Fibroblast of the conjunctiva (primary cell): Measurements from ENCODE around the gene EPS15.
A peak's percentile ranks its signal among the peaks of the same experiment; 100 is the strongest.
"Not testable (repeated sequence)": the region's sequence is repeated elsewhere in the genome, so short reads cannot be mapped to it uniquely, and the experiment has no call there.

ENCODE experiments used
- DNase-seq: peaks from one replicate; pipeline ENCODE4 v3.0.0-alpha.2; 2010; ENCODE audit warnings: low read depth

The EPS15 gene

GRCh38 chr1:51519048-51519864, at the start of gene EPS15:
Gene EPS15, minus strand, starts transcription at chr1:51519266. Its CDS starts 35 bp downstream, at chr1:51519231.
- DNase-seq = peak; percentile 67

- no peak for DNase-seq
Observed at GRCh38 chr1:51568231-51568935, 49.3 kb upstream of the EPS15 start.

DNA sequence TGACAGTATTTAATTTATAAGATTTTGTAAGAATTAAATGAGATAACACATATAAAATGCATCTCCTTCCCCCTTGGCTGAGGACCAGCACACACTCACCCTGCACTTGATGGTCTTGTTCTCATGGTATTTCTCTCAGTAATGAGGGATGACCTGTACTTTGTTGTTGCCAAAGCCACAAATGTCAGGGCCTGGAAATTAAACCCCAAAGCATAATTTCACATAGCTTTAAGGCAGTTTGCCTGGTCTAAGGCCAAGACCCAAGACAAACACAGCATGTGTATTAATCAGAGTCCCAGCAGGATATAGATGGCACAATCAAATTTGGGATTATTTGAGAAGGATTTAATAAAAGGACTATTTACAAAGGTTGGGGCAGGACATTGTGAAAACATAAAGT, 48.6 kb upstream of the EPS15 start:
- peak; percentile 26 for DNase-seq

DNA sequence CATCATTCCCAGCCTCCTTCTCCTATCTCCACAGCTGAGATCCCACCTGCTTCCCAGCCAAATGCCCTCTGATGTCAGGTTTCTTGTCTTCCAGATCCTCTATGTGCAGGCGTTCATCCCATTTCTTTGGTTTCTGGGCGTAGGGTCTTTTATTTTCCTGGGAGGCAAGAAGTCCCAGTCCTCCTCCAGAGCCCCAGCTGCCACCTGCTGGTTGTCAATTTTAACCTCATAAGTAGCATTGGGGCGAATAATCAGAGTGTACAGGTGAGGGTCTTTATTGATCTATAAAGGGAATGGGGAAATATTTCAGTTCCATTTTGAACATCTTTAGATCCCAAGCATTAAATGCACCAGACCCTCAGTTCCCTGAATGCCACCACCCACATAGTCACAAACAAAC, 47.2 kb upstream of the EPS15 start:
- DNase-seq = no peak

DNA sequence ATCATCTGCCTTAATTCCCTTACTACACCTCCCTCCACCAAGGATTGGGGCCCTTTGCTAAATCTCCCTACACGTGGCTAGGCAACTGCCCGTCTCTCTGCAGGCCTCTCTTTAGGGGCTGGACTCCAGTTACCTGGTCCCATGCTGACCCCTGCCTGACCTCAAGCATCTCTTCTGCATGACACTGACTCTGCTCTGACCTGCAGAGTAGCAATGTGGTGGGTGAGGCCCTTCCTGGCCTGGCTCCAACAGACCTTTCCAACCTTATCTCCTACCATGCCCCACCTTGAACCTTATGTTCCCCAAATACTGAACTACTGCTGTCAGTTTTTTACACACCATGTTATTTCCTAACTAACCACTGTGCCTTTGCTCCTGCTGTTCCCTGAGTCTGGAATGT, 45.9 kb upstream of the EPS15 start:
- DNase-seq = no peak

DNA sequence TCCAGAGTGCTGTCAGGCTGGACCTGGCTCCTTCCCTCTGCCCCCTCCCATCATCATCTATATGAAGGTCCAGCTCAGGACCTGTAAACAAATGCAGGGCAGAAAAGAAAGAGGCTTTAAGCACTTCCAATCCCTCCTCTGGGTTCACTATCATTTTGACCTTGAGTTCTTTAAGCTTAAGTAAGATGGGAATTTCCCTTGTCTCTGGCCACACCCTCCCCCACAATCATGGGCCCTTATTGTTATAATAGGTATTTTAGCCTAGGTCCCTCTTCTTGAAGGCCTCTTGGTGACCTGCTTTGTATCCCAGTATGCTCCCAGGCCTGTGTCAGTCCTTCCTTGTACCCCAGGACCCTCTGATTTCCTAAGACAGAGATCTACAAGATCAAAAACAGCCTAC, 45.1 kb upstream of the EPS15 start:
- DNase-seq = peak; percentile 9

- no peak for DNase-seq
Observed at GRCh38 chr1:51561702-51562101, 42.6 kb upstream of the EPS15 start.

DNA sequence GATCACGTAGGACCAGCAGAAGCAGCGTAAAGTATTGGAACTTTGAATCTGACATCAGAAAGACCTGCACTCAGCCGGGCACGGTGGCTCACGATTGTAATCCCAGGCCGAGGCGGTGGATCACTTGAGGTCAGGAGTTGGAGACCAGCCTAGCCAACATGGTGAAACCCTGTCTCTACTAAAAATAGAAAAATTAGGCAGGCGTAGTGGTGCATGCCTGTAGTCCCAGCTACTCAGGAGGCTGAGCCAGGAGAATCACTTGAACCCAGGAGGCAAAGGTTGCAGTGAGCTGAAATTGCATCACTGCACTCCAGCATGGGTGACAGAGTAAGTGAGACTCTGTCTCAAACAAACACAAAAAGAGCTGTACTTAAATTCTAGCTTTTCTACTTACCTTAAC, 41.8 kb upstream of the EPS15 start:
- DNase-seq = not testable (repeated sequence)

DNA sequence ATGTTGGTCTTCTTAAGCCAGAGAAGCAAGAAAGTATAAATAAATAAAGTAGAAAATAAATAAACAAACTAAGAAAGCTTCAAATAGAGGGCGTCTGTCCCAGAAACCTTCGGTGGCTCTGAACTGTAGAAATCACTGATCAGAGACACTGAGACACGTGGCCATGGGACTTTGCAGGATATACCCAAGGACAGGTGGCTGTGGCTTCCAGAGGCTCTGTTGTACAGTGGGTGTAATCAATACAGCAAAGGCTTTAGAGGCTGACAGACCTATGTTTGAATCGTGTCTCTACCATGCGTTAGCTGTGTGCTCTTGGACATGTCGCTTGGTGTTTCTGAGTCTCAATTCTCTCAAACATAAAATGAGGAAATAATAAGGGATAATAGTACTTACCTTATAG, 41.0 kb upstream of the EPS15 start:
- no peak for DNase-seq

GRCh38 chr1:51559501-51559900, 40.4 kb upstream of the EPS15 start:
- no peak for DNase-seq

- no peak for DNase-seq
Observed at GRCh38 chr1:51559064-51559500, 40.0 kb upstream of the EPS15 start.

GRCh38 chr1:51558375-51558924, 39.4 kb upstream of the EPS15 start:
- no peak for DNase-seq

GRCh38 chr1:51557168-51557567, 38.1 kb upstream of the EPS15 start:
- DNase-seq = no peak

DNA sequence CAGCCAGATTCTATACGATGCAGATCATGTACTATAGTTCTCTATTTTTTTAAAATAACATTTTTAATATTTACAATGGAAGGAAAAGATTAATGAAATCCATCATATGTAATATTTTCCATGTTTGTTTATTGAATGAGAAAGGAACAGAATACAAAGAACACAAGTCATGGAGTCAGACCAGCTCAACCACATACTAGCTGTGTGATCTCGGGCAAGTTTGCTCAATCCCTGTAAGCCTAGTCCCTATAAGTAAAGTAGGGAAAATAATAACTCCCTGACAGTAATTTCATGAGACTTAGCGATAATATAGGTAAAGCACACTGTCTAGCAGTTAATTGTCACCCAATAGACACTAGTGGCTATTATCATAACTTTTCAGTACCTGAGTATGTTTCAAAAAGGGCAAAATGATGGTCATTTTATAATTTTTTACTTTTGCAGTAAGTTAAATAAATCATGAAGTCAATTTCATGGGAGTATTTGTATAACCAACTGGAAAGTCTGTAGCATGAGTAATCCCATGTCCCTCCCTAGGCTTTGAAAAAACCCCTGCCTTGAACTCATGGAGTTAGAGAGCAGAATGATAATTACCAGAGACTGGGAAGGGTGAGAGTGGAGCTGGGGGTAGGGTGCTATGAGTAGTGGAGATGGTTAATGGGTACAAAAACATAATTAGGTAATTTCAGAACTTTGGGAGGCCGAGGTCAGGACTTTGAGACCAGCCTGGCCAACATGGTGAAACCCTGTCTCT, 37.0 kb upstream of the EPS15 start:
- no peak for DNase-seq

DNA sequence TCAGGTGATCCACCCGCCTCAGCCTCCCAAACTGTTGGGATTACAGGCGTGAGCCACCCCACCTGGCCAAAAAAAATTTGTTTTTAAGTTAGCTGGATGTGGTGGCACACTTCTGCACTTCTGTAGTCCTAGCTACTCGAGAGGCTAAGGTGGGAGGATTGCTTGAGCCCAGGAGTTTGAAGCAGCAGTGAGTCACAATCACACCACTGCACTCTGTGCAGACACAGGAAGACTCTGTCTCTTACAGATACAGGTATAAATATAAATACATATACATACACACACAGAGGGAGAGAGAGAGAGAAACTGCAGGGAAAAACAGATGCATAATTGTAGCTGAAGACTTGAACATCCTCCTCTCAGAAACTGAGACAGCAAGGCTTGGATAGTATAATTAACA, 34.8 kb upstream of the EPS15 start:
- no peak for DNase-seq

DNA sequence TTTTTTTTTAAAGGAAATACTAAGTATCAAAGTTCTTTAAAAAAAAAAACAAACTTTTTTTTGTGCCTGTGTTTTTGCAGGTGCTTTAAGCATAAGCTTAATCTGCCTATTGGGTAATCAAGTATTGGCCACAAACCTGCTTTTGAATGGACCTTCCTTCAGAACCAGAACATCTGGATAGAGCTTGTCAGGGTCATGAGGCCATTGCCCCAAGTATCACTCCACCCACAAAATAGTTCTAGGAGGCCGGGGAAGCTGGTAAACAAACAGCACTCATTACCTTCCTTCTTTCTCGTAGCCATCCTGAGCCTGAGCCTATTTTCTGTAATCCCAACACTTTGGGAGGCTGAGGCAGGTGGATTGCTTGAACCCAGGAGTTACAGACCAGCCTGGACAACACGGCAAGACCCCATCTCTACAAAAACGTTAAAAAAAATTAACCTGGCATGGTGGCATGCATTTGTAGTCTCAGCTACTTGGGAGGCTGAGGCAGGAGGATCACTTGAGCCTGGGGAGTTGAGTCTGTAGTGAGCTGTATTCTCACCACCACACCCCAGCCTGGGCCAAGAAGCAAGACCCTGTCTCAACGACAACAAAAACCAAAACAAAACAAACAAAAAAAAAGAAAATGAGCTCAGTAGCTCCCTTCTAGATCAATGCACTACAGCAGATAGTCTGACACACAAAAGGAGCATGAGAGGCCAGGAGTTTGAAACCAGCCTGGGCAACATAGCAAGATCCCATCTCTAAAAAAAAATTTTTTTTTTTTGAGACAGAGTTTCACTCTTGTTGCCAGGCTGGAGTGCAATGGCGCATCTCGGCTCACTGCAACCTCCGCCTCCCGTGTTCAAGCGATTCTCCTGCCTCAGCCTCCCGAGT, 34.1 kb upstream of the EPS15 start:
- no peak for DNase-seq

DNA sequence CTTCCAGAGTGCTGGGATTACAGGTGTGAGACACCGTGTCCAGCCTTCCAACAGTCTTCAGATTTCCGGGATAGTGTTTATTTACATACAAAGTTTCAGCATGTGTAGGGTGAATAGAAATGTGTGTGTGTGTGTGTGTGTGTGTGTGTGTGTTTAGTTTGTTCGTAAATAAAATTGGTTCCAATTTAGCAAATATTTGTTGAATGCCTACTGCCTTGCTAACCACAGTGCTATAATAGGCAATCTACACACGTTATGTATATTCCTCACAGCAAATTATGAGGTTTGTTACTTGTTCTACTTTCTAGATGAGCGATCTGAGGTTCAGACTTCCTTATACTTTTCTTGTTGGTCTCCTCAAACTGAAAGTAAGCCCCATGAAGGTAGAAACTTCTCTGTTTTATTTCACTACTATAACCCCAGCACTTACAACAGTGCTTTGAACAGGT, 32.8 kb upstream of the EPS15 start:
- DNase-seq = no peak

GRCh38 chr1:51551081-51551480, 32.0 kb upstream of the EPS15 start:
- DNase-seq = no peak

DNA sequence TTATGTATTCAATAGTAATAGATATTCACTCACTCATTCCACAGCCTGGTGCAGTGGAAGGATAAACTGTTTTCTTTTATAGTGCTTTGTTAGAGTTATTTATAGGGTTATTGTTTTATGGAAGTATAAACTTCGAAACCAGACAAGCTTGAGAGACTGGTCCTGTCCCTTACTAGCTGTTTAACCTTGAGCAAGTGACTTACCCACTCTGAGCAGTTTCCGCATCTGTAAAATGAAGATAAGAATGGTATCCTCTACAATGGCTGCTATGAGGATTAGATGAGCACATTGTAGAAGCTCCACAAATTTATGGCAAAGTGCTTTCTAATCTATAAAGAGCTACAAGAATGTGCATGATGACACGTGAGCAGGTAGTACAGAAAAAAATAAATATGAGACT, 30.8 kb upstream of the EPS15 start:
- DNase-seq = no peak

DNA sequence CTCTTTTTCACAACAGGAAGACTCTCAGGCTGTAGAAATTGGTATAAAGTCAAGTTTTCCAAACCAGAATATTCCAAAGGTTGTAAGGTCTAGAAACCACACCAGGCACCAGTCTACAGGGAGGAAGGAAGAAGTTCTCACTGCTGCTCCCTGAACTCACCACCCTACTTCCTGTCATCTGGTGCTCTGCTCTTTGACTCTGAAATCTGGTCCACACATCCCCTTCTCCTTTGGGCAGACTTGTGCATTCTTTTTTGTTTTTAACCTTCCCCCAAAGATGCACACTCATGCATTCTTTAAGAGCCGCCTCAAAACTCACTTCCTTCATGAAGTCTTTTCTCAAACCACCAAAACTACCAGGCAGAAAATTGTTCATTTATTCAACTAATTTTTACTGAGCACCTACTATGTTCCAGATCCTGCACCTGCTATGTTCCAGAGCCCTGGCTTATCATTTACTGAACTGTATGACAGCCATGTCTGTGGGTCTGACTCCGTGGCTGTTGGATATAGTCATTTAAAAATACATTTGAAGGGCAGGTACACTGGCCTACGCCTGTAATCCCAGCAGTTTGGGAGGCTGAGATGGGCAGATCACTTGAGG, 30.1 kb upstream of the EPS15 start:
- no peak for DNase-seq

DNA sequence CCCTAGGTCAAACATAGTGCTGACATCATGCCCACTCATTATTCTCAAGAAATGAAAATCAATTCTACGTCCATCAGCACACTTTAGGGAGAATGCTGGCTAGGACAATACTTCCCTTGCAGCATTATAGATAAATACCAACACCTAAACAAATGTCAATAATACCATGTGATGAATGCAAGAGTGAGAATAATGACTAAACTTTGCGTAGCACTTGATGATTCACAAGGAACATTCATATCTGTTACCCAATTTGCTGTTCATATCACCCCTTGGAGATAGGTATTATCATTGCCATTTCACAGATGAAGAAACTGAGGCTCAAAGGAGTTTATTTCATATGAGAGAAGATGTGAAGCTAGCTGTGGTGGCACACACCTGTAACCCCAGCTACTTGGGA, 24.8 kb upstream of the EPS15 start:
- no peak for DNase-seq
